HG03135 (cell line): ENCODE results near the gene AKAP6.

Experiments used
- ATAC-seq: cut with Tn5 transposase; IDR thresholded peaks from one replicate; pipeline ENCODE4 v1.9.1; 2021; ENCODE audit warnings: mild to moderate bottlenecking, moderate library complexity; ENCODE audit not compliant: unreplicated experiment

AKAP6 gene

GRCh38 chr14:32514236-32514635 is 185.1 kb downstream of the AKAP6 start:
- no peak for ATAC-seq

- no peak for ATAC-seq
These were observed 185.6 kb downstream of the AKAP6 start for GRCh38 chr14:32514681-32515080.

GRCh38 chr14:32524609-32525375 is 195.7 kb downstream of the AKAP6 start:
- ATAC-seq = no peak

- ATAC-seq = no peak
These were observed 196.5 kb downstream of the AKAP6 start for GRCh38 chr14:32525591-32525990.

GRCh38 chr14:32530800-32531199 is 201.7 kb downstream of the AKAP6 start:
- no peak for ATAC-seq

- no peak for ATAC-seq
These were observed 202.9 kb downstream of the AKAP6 start for GRCh38 chr14:32531942-32532515.

GRCh38 chr14:32534145-32534544 is 205.0 kb downstream of the AKAP6 start:
- no peak for ATAC-seq

GRCh38 chr14:32536175-32536574 is 207.1 kb downstream of the AKAP6 start:
- ATAC-seq = no peak

GRCh38 chr14:32537166-32537565 is 208.1 kb downstream of the AKAP6 start:
- no peak for ATAC-seq

- ATAC-seq = no peak
These were observed 213.4 kb downstream of the AKAP6 start for GRCh38 chr14:32542507-32542906.

- no peak for ATAC-seq
These were observed 216.0 kb downstream of the AKAP6 start for GRCh38 chr14:32545095-32545494.

- no peak for ATAC-seq
These were observed 216.6 kb downstream of the AKAP6 start for GRCh38 chr14:32545506-32546210.

- no peak for ATAC-seq
These were observed 217.1 kb downstream of the AKAP6 start for GRCh38 chr14:32546246-32546645.

GRCh38 chr14:32552766-32553165 is 223.7 kb downstream of the AKAP6 start:
- ATAC-seq = no peak

GRCh38 chr14:32559048-32559447 is 229.9 kb downstream of the AKAP6 start:
- no peak for ATAC-seq

- ATAC-seq = no peak
These were observed 230.5 kb downstream of the AKAP6 start for GRCh38 chr14:32559590-32559989.

- ATAC-seq = peak; percentile 84
These were observed 231.2 kb downstream of the AKAP6 start for GRCh38 chr14:32560209-32560857.

GRCh38 chr14:32561520-32561919 is 232.4 kb downstream of the AKAP6 start:
- no peak for ATAC-seq

- no peak for ATAC-seq
These were observed 235.5 kb downstream of the AKAP6 start for GRCh38 chr14:32564596-32564995.

GRCh38 chr14:32565256-32565655 is 236.2 kb downstream of the AKAP6 start:
- no peak for ATAC-seq

- ATAC-seq = no peak
These were observed 238.7 kb downstream of the AKAP6 start for GRCh38 chr14:32567543-32568384.
